H1 (cell line): ENCODE results near the gene TXNL4A. TPM values are rescaled to one million over a fixed set of nuclear protein-coding genes. Genes with fewer than 3 reads are reported as not detected.

Experiments
- FOSL1 ChIP-seq: IDR thresholded peaks from 2 replicates; pipeline ENCODE4 v1.6.1; 2011; ENCODE audit warnings: mild to moderate bottlenecking, low read depth, low read length, moderate library complexity; ENCODE audit not compliant: insufficient read depth
- GABPA ChIP-seq: IDR thresholded peaks from 2 replicates; pipeline ENCODE4 v1.6.1; 2011; ENCODE audit warnings: mild to moderate bottlenecking, low read length, moderate library complexity, borderline replicate concordance; ENCODE audit not compliant: insufficient read depth
- polyA plus RNA-seq, 7 experiments: library from polyadenylated mRNA; depleted of rRNA in 3 of 7; stranded (reverse) in 5 of 7; unstranded in 2 of 7; fragments of >200 nt in 5 of 7; fragments of 200-250 nt in 2 of 7; gene quantifications; 1 replicate in 5 of 7; 2 replicates in 1 of 7; 4 replicates in 1 of 7; pipeline versions ENCODE4 v1.2.1 to v1.2.3, GENCODE V29; 2011 to 2013; ENCODE audit warnings: missing spikeins in 2 of 7, mixed read lengths in 2 of 7
- total RNA-seq: library from RNA; stranded (reverse); fragmentation: NEBNext Ultra II Directional; extraction: Animal tissue kit (Norgen Biotek cat#: 25700); gene quantifications from 2 replicates; pipeline ENCODE4 v1.2.1, GENCODE V29; 2021

The TXNL4A gene
- total and polyA plus RNA-seq, 2 of the 8 experiments (the other 6 are each of a cell fraction or from before 2014, with no cell fraction given), result 169 to 181 TPM

- no peak for TF ChIP-seq FOSL1
- no peak for TF ChIP-seq GABPA
Observed at GRCh38 chr18:79963658-79964329, 24.6 kb downstream of the TXNL4A start (continued).
